IMR-90 (cell line): ENCODE data around the gene ATP1A4. TPM values are rescaled to one million over a fixed set of nuclear protein-coding genes. Genes with fewer than 3 reads are reported as not detected.
A peak's percentile ranks its signal among the peaks of the same experiment; 100 is the strongest.

ENCODE experiments used
- ATAC-seq: fragments of 200-7000 bp; cut with Tn5 transposase; 2 replicates; pipeline ENCODE4 v1.9.1; 2020; ENCODE audit warnings: low read depth, mild to moderate bottlenecking, moderate library complexity
- BruUV-seq: library from RNA; stranded (reverse); fragments of 400-500 nt; replicated peaks from 2 replicates; lab custom pipeline; 2021; lab: Mats Ljungman, UMichigan
- CTCF ChIA-PET: fragments of 300-600 bp; formaldehyde crosslinking; extraction: SDS; loops from one replicate; lab custom pipeline; 2021; ENCODE audit warnings: antibody characterized with exemption; lab: Yijun Ruan, JAX
- POLR2A ChIA-PET: fragments of 300-600 bp; sonication (Branson Sonifier 250); formaldehyde crosslinking; loops from one replicate; lab custom pipeline; 2022; ENCODE audit warnings: antibody characterized with exemption; ENCODE audit not compliant: unreplicated experiment; lab: Charles Lee
- DNase-seq: peaks from one replicate; pipeline ENCODE4 v3.0.0; 2013
- H2AFZ ChIP-seq: replicated peaks from 2 replicates; pipeline ENCODE3; 2013; ENCODE audit warnings: low read length, mild to moderate bottlenecking; ENCODE audit not compliant: poor library complexity
- H2AK5ac ChIP-seq: 2 replicates; pipeline ENCODE4 v1.6.1; 2013; ENCODE audit warnings: low read depth, low read length, inconsistent platforms
- H2AK9ac ChIP-seq: replicated peaks from 2 replicates; pipeline ENCODE3; 2013; ENCODE audit warnings: mild to moderate bottlenecking, low read depth, low read length, moderate library complexity; ENCODE audit not compliant: poor library complexity
- H2BK120ac ChIP-seq: 2 replicates; pipeline ENCODE4 v1.6.1; 2013; ENCODE audit warnings: low read depth, low read length, inconsistent platforms
- H2BK15ac ChIP-seq: 3 replicates; pipeline ENCODE4 v1.6.1; 2013; ENCODE audit warnings: low read depth, low read length, inconsistent platforms
- H2BK20ac ChIP-seq: 2 replicates; pipeline ENCODE4 v1.6.1; 2013; ENCODE audit warnings: low read depth, mild to moderate bottlenecking, inconsistent platforms, low read length, moderate library complexity
- H2BK5ac ChIP-seq: 2 replicates; pipeline ENCODE4 v1.6.1; 2013; ENCODE audit warnings: mild to moderate bottlenecking, low read depth, low read length, inconsistent platforms; ENCODE audit not compliant: poor library complexity, severe bottlenecking
- H3K14ac ChIP-seq: replicated peaks from 2 replicates; pipeline ENCODE4 v1.6.1; 2013; ENCODE audit warnings: low read depth, low read length, inconsistent platforms
- H3K18ac ChIP-seq: 2 replicates; pipeline ENCODE4 v1.6.1; 2013; ENCODE audit warnings: low read depth, low read length, control low read depth
- H3K23ac ChIP-seq: 2 replicates; pipeline ENCODE4 v1.6.1; 2013; ENCODE audit warnings: low read depth, low read length, inconsistent platforms
- H3K27ac ChIP-seq: 2 replicates; pipeline ENCODE4 v1.5.1; 2013; ENCODE audit warnings: mild to moderate bottlenecking, control low read depth, low read length; ENCODE audit not compliant: insufficient read depth
- H3K27me3 ChIP-seq: 2 replicates; pipeline ENCODE4 v1.6.1; 2013; ENCODE audit warnings: low read length; ENCODE audit not compliant: control insufficient read depth, insufficient read depth
- H3K36me3 ChIP-seq: 2 replicates; pipeline ENCODE4 v1.6.1; 2013; ENCODE audit warnings: low read length, mixed read lengths; ENCODE audit not compliant: control insufficient read depth, insufficient read depth
- H3K4ac ChIP-seq: 2 replicates; pipeline ENCODE4 v1.6.1; 2013; ENCODE audit warnings: low read depth, low read length, inconsistent platforms
- H3K4me1 ChIP-seq: 2 replicates; pipeline ENCODE4 v1.6.1; 2013; ENCODE audit warnings: low read length, mixed read lengths; ENCODE audit not compliant: control insufficient read depth, insufficient read depth
- H3K4me2 ChIP-seq: 2 replicates; pipeline ENCODE4 v1.6.1; 2013; ENCODE audit warnings: low read depth, mild to moderate bottlenecking, control low read depth, low read length, moderate library complexity
- H3K4me3 ChIP-seq: 2 replicates; pipeline ENCODE4 v1.5.1; 2013; ENCODE audit warnings: low read depth, mild to moderate bottlenecking, control low read depth, low read length, moderate library complexity; ENCODE audit not compliant: insufficient read depth
- H3K56ac ChIP-seq: 2 replicates; pipeline ENCODE4 v1.6.1; 2013; ENCODE audit warnings: low read length, inconsistent platforms; ENCODE audit not compliant: insufficient read depth; ENCODE audit errors: extremely low read depth
- H3K79me1 ChIP-seq, 2 experiments: 2 replicates each; pipeline ENCODE4 v1.6.1; 2013; ENCODE audit warnings: low read length in 2 of 2, inconsistent platforms in 1 of 2, low read depth in 1 of 2
- H3K9ac ChIP-seq: 2 replicates; pipeline ENCODE4 v1.6.1; 2013; ENCODE audit warnings: low read depth, low read length, control low read depth
- H3K9me1 ChIP-seq: 2 replicates; pipeline ENCODE4 v1.6.1; 2013; ENCODE audit warnings: low read length, inconsistent platforms; ENCODE audit not compliant: insufficient read depth
- H3K9me3 ChIP-seq: 2 replicates; pipeline ENCODE4 v1.6.1; 2013; ENCODE audit warnings: low read length; ENCODE audit not compliant: control insufficient read depth, insufficient read depth
- H4K20me1 ChIP-seq: 2 replicates; pipeline ENCODE4 v1.6.1; 2013; ENCODE audit warnings: low read length, inconsistent platforms; ENCODE audit not compliant: insufficient read depth
- H4K5ac ChIP-seq: 2 replicates; pipeline ENCODE4 v1.6.1; 2013; ENCODE audit warnings: mild to moderate bottlenecking, low read depth, low read length, control low read depth
- H4K8ac ChIP-seq, 2 experiments: 2 replicates each; pipeline ENCODE4 v1.6.1; 2013; ENCODE audit warnings: low read depth in 2 of 2, low read length in 2 of 2, control low read depth in 1 of 2, inconsistent platforms in 1 of 2
- H4K91ac ChIP-seq: 2 replicates; pipeline ENCODE4 v1.6.1; 2013; ENCODE audit warnings: low read depth, low read length, inconsistent platforms; ENCODE audit not compliant: insufficient read depth
- MXI1 ChIP-seq: IDR thresholded peaks from 2 replicates; pipeline ENCODE4 v1.6.1; 2012; ENCODE audit warnings: low read depth, mild to moderate bottlenecking, low read length, moderate library complexity, borderline replicate concordance
- RCOR1 ChIP-seq: IDR thresholded peaks from 2 replicates; pipeline ENCODE4 v1.6.1; 2012; ENCODE audit warnings: mild to moderate bottlenecking, low read length, improper control_type of control experiment; ENCODE audit not compliant: insufficient replicate concordance
- dilution Hi-C: fragments of 300-500 bp; cut with HindIII; formaldehyde crosslinking; loops from one replicate; pipeline ENCODE4 v1.14.3; 2018; ENCODE audit warnings: low sequenced_read_pairs; ENCODE audit not compliant: unreplicated experiment
- in situ Hi-C: fragments of 300-500 bp; cut with MboI; formaldehyde crosslinking; loops from 3 replicates; pipeline ENCODE4 v1.14.3; 2019; ENCODE audit warnings: low sequenced_read_pairs, inconsistent platforms, mixed read lengths
- intact Hi-C: fragments of 100-400 bp; cut with micrococcal nuclease; formaldehyde crosslinking; loops from 2 replicates; pipeline ENCODE4 v1.10.0; 2022
- polyA plus RNA-seq, 3 experiments: library from polyadenylated mRNA; depleted of rRNA; stranded (reverse); fragments of >200 nt; gene quantifications; 2 replicates each; pipeline ENCODE4 v1.2.3, GENCODE V29; 2012; ENCODE audit warnings: low replicate concordance in 1 of 3
- total RNA-seq: library from RNA; depleted of rRNA; stranded (reverse); fragments of >200 nt; gene quantifications from 2 replicates; pipeline ENCODE4 v1.2.3, GENCODE V29; 2012

Gene ATP1A4
- total and polyA plus RNA-seq, 2 of the 4 experiments (the other 2 are of a cell fraction), result not detected

GRCh38 chr1:160192234-160192633 is 40.8 kb downstream of the ATP1A4 start:
- peaks cover 13% of the 10 kb centered on the region; the same call in 1 of the 2 replicates for H3K9me1 ChIP-seq
- peaks cover 4% of the 10 kb centered on the region for H3K4me1 ChIP-seq
- no peaks in the 10 kb centered on the region for H3K79me1 ChIP-seq
- H4K91ac ChIP-seq, result no peak overlapping the region
- no TSS peak for BruUV-seq
- H3K9me3 ChIP-seq, result no peaks in the 10 kb centered on the region
- H3K9ac ChIP-seq, result no peak overlapping the region
- H2AK9ac ChIP-seq, result peak overlapping the region; percentile 84
- H2BK120ac ChIP-seq, result no peak overlapping the region
- ChIA-PET CTCF (interaction anchor here (1.5 to 3.2 kb wide), 3 partner anchors 28 to 90 kb away, joined by 5 to 63 read pairs (median 17); no protein-coding TSS in a partner anchor), POLR2A (no interaction called here)
- TF ChIP-seq MXI1 (no peak), RCOR1 (no peak)
- in situ Hi-C loops (loop anchor here (25.0 kb wide), 1 partner anchor 420 kb away; no protein-coding TSS in a partner anchor), intact Hi-C loops (loop anchor here (2.0 to 5.0 kb wide), 2 partner anchors 55 to 93 kb away; partner anchors contain the start of gene PEX19), dilution Hi-C loops (no loop called here)
- H2AFZ ChIP-seq, result peak overlapping the region; percentile 45
- ATAC-seq (no peak), DNase-seq (no peak)
- no peak overlapping the region for H4K5ac ChIP-seq
- H3K23ac ChIP-seq, result no peak overlapping the region
- peaks cover 8% of the 10 kb centered on the region; the same call in 1 of the 2 replicates for H3K27me3 ChIP-seq
- no peak overlapping the region for H3K56ac ChIP-seq
- no peak overlapping the region for H3K14ac ChIP-seq
- no peak overlapping the region for H3K18ac ChIP-seq
- H2BK20ac ChIP-seq, result no peak overlapping the region
- H3K36me3 ChIP-seq, result no peaks in the 10 kb centered on the region
- no peak overlapping the region for H3K4ac ChIP-seq
- H4K20me1 ChIP-seq, result no peaks in the 10 kb centered on the region
- no peak overlapping the region for H3K27ac ChIP-seq
- no peak overlapping the region for H4K8ac ChIP-seq
- H2AK5ac ChIP-seq, result peak overlapping the region; percentile 43; the same call in 1 of the 2 replicates
- no peak overlapping the region for H2BK15ac ChIP-seq
- H3K4me2 ChIP-seq, result no peak overlapping the region
- no peak overlapping the region for H3K4me3 ChIP-seq
- no peak overlapping the region for H2BK5ac ChIP-seq
